Measurements from ENCODE around the gene MSMO1. TPM values are rescaled to one million over a fixed set of nuclear protein-coding genes. Genes with fewer than 3 reads are reported as not detected.

Gene MSMO1
- total RNA-seq, 1 donor from 2014 or later, result 139 TPM

GRCh38 chr4:165378745-165379677 is 51.5 kb downstream of the MSMO1 start, which contains the start of gene CPE:
CPE (plus strand) TSS chr4:165379008; CDS start chr4:165379222, 214 bp downstream.
- TF ChIP-seq CTCF (conservative IDR thresholded peaks at IDR 0.05), result peak; percentile 51
- H3K4me3 Mint-ChIP-seq, result peak within 1 kb of the TSS; percentile 91
- DNase-seq (ENCODE audit: low read depth, low spot score), result peak; percentile 72
- H3K4me1 Mint-ChIP-seq, result peaks cover 39% of the 10 kb centered on the region
- peaks cover 2% of the 10 kb centered on the region for H3K9me3 Mint-ChIP-seq
- H3K27ac Mint-ChIP-seq (ENCODE audit: unreplicated experiment), result no peak within 1 kb of the TSS
- peaks cover 11% of the 10 kb centered on the region for H3K27me3 Mint-ChIP-seq (ENCODE audit: low read depth)
- H3K36me3 Mint-ChIP-seq (ENCODE audit: low read depth), result no peaks in the 10 kb centered on the region

GRCh38 chr4:165379678-165380064 is 52.2 kb downstream of the MSMO1 start:
- no peak for TF ChIP-seq CTCF (conservative IDR thresholded peaks at IDR 0.05)
- H3K36me3 Mint-ChIP-seq (ENCODE audit: low read depth), result no peaks in the 10 kb centered on the region
- H3K9me3 Mint-ChIP-seq, result no peaks in the 10 kb centered on the region
- no peak overlapping the region for H3K27ac Mint-ChIP-seq (ENCODE audit: unreplicated experiment)
- peaks cover 11% of the 10 kb centered on the region for H3K27me3 Mint-ChIP-seq (ENCODE audit: low read depth)
- peak overlapping the region; percentile 87 for H3K4me3 Mint-ChIP-seq
- H3K4me1 Mint-ChIP-seq, result peaks cover 43% of the 10 kb centered on the region
- DNase-seq (ENCODE audit: low read depth, low spot score), result peak; percentile 4

- Mint-ChIP-seq H3K4me3 (peak overlapping the region; percentile 87), H3K27ac (ENCODE audit: unreplicated experiment) (no peak overlapping the region), H3K4me1 (peaks cover 51% of the 10 kb centered on the region), H3K36me3 (ENCODE audit: low read depth) (no peaks in the 10 kb centered on the region), H3K9me3 (no peaks in the 10 kb centered on the region), H3K27me3 (ENCODE audit: low read depth) (peaks cover 11% of the 10 kb centered on the region)
- no peak for TF ChIP-seq CTCF (conservative IDR thresholded peaks at IDR 0.05)
- DNase-seq (ENCODE audit: low read depth, low spot score), result no peak
Observed at GRCh38 chr4:165380805-165381204, 53.3 kb downstream of the MSMO1 start.

- no peak for DNase-seq (ENCODE audit: low read depth, low spot score)
- Mint-ChIP-seq H3K9me3 (no peaks in the 10 kb centered on the region), H3K27ac (ENCODE audit: unreplicated experiment) (no peak overlapping the region), H3K27me3 (ENCODE audit: low read depth) (peaks cover 11% of the 10 kb centered on the region), H3K4me3 (peak overlapping the region; percentile 2), H3K36me3 (ENCODE audit: low read depth) (no peaks in the 10 kb centered on the region), H3K4me1 (peaks cover 56% of the 10 kb centered on the region)
- TF ChIP-seq CTCF (conservative IDR thresholded peaks at IDR 0.05), result no peak
Observed at GRCh38 chr4:165381821-165382373, 54.4 kb downstream of the MSMO1 start.

GRCh38 chr4:165382640-165383039 is 55.2 kb downstream of the MSMO1 start:
- no peak for TF ChIP-seq CTCF (conservative IDR thresholded peaks at IDR 0.05)
- H3K27me3 Mint-ChIP-seq (ENCODE audit: low read depth), result peaks cover 11% of the 10 kb centered on the region
- no peak overlapping the region for H3K27ac Mint-ChIP-seq (ENCODE audit: unreplicated experiment)
- no peaks in the 10 kb centered on the region for H3K9me3 Mint-ChIP-seq
- H3K4me3 Mint-ChIP-seq, result no peak overlapping the region
- no peaks in the 10 kb centered on the region for H3K36me3 Mint-ChIP-seq (ENCODE audit: low read depth)
- DNase-seq (ENCODE audit: low read depth, low spot score), result no peak
- peaks cover 58% of the 10 kb centered on the region for H3K4me1 Mint-ChIP-seq

All from neural crest cell (in vitro differentiated cells).